K562 (cell line): Measurements from ENCODE around the gene ZEB2.

Source experiments
- ATF7 ChIP-seq: fragments of 450-650 bp; IDR thresholded peaks from 2 replicates; pipeline ENCODE4 v1.7.1; 2014; ENCODE audit warnings: mild to moderate bottlenecking, moderate library complexity
- EP300 ChIP-seq: IDR thresholded peaks from 2 replicates; pipeline ENCODE4 v1.6.1; 2012; ENCODE audit warnings: low read length, improper control_type of control experiment
- TF ChIP-seq, protein P1 (sequence below), 2 experiments: fragments of 200-800 bp in 1 of 2; sonication (Bioruptor generic) in 1 of 2; sonication (generic) in 1 of 2; formaldehyde crosslinking in 1 of 2; IDR thresholded peaks in 1 of 2; conservative IDR thresholded peaks in 1 of 2; 2 replicates each; pipeline versions ENCODE4 v1.5.0 to v1.6.1; 2016 to 2020; ENCODE audit warnings: missing compliant biosample characterization in 1 of 2, missing genetic modification characterization in 1 of 2, missing genetic modification reagents in 1 of 2

DNA sequence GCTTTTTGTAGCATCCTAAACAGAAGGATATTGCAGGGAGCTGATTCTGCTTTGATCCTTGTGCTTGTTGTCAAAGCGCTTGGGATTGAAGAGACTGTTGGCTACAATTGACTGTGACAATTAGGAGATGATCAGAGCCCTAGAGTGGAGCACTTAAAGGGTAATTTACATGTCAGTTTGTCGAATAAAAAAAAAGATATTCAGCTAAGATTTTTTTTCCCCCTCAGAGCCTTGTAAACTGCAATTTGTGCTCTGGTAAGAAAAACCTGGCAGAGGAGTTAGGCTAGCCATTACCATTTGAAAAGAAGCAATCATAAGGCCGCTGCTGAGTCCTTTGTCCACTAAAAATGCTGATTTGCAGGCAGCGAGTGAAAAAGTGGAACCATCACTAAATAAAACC lies 47.8 kb upstream of the ZEB2 start:
- TF ChIP-seq, protein P1, sequence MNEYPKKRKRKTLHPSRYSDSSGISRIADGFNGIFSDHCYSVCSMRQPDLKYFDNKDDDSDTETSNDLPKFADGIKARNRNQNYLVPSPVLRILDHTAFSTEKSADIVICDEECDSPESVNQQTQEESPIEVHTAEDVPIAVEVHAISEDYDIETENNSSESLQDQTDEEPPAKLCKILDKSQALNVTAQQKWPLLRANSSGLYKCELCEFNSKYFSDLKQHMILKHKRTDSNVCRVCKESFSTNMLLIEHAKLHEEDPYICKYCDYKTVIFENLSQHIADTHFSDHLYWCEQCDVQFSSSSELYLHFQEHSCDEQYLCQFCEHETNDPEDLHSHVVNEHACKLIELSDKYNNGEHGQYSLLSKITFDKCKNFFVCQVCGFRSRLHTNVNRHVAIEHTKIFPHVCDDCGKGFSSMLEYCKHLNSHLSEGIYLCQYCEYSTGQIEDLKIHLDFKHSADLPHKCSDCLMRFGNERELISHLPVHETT (CRISPR knock-in tag; conservative IDR thresholded peaks at IDR 0.05 in 1 of 2, IDR thresholded peaks at IDR 0.05 in 1 of 2), result no peak
- no peak for TF ChIP-seq ATF7
- TF ChIP-seq EP300, result no peak
